Vagina (tissue), 2 donors: ENCODE measurements around the gene GSX2.

ENCODE experiments used
- CTCF ChIP-seq, 3 experiments: fragments of 450-650 bp in 2 of 3; fragments of 200-600 bp in 1 of 3; sonication (generic) in 1 of 3; IDR thresholded peaks; one replicate each; pipeline ENCODE4 v1.5.1; 2017 to 2019; ENCODE audit warnings: antibody characterized with exemption in 3 of 3, mild to moderate bottlenecking in 2 of 3, moderate library complexity in 2 of 3
- POLR2AphosphoS5 ChIP-seq, 2 donors: sonication (generic); formaldehyde crosslinking; IDR thresholded peaks; one replicate each; pipeline ENCODE4 v1.9.0; 2017; ENCODE audit warnings: antibody characterized with exemption in 2 of 2, mild to moderate bottlenecking in 2 of 2, low read depth in 1 of 2; ENCODE audit not compliant: insufficient read depth in 1 of 2

GRCh38 chr4:54107951-54108748 is 8.2 kb downstream of the GSX2 start:
- TF ChIP-seq POLR2AphosphoS5 (IDR thresholded peaks at IDR 0.05; ENCODE audit: insufficient read depth in 1 of 2, low read depth in 1 of 2) = no peak
- TF ChIP-seq CTCF (IDR thresholded peaks at IDR 0.05) = no peak
